ENCODE results near the gene RTP4.

The RTP4 gene, protein sequence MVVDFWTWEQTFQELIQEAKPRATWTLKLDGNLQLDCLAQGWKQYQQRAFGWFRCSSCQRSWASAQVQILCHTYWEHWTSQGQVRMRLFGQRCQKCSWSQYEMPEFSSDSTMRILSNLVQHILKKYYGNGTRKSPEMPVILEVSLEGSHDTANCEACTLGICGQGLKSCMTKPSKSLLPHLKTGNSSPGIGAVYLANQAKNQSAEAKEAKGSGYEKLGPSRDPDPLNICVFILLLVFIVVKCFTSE

GRCh38 chr3:187368251-187369088 is at the start of gene RTP4:
TSS of gene RTP4 (plus strand) at chr3:187368385. CDS start at chr3:187368442, 57 bp downstream.
- Histone ChIP-seq H3K36me3 (peaks cover 5% of the 10 kb centered on the region), H3K4me1 (ENCODE audit: control insufficient read depth in 1 of 2, insufficient read depth in 1 of 2, low read depth in 1 of 2, low read length in 1 of 2) (peaks cover 0 to 4% of the 10 kb centered on the region in 2 experiments), H3K27ac (peak within 1 kb of the TSS; percentile 51), H3K9me3 (no peaks in the 10 kb centered on the region), H3K4me3 (ENCODE audit: low read depth in 1 of 2, low read length in 1 of 2) (peak within 1 kb of the TSS; percentile 28 to 50), H3K27me3 (no peaks in the 10 kb centered on the region)
- no peak for TF ChIP-seq CTCF (IDR thresholded peaks at IDR 0.05)

- no peak overlapping the region for H3K4me3 ChIP-seq (ENCODE audit: low read depth in 1 of 2, low read length in 1 of 2)
- no peak overlapping the region for H3K27ac ChIP-seq
- H3K4me1 ChIP-seq (ENCODE audit: control insufficient read depth in 1 of 2, insufficient read depth in 1 of 2, low read depth in 1 of 2, low read length in 1 of 2), result peaks cover 4 to 12% of the 10 kb centered on the region in 2 experiments
- H3K9me3 ChIP-seq, result no peaks in the 10 kb centered on the region
- peaks cover 59% of the 10 kb centered on the region for H3K27me3 ChIP-seq
- peak; percentile 73 for TF ChIP-seq CTCF (IDR thresholded peaks at IDR 0.05)
- H3K36me3 ChIP-seq, result no peaks in the 10 kb centered on the region
Observed at GRCh38 chr3:187318819-187319616, 49.2 kb upstream of the RTP4 start.

DNA sequence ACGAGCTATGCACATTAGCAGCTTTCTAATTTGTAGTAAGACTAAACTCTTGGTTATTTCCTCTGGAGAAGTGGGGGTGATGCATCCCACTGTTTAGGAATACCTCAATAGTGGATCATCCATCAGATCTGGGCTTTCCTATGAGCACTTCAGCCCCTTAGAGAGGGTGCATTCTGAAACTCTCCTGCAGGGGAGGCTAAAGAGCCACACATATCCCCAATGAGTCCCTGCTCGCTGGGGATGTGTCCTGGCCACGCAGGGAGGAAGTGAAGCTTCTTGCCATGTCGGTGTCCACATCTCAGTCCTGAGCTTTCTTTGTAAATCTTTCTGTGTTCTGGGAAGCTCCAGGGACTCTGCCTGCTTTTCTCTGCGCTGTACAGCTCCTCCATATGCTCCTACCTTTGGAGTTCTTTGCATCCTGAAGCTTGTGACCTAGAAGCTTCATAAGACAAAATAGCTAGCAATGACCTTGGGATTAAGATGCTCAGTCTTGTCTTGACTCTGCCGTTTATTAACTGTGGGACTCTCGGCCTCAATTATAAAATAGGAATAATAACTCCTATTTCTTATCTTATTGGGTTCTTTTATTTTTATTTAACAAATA is 48.4 kb upstream of the RTP4 start:
- Histone ChIP-seq H3K4me3 (ENCODE audit: low read depth in 1 of 2, low read length in 1 of 2) (no peak overlapping the region), H3K27ac (no peak overlapping the region), H3K27me3 (peaks cover 56% of the 10 kb centered on the region)

DNA sequence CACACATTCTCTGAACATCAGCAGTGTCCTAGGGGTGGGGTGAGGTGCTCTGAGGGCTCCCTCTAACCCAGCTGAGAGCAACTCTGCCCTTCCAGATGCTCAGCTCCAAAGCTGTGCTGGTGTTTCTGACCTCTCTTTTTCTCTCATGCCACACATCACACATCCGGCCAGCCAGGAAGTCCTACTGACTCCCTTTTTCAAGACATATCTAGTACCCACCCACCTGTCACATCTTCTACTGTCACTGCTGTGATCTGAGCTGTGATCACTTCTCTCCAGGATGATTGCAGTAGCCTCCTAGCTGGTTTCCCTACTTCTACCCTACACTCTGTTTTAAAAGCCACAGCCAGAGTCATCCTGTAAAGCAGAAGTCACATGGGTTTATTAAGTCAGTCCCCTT is 46.4 kb upstream of the RTP4 start:
- Histone ChIP-seq H3K27me3 (peaks cover 37% of the 10 kb centered on the region), H3K36me3 (no peaks in the 10 kb centered on the region), H3K27ac (no peak overlapping the region), H3K4me1 (ENCODE audit: control insufficient read depth in 1 of 2, insufficient read depth in 1 of 2, low read depth in 1 of 2, low read length in 1 of 2) (peaks cover 4 to 17% of the 10 kb centered on the region in 2 experiments), H3K4me3 (ENCODE audit: low read depth in 1 of 2, low read length in 1 of 2) (no peak overlapping the region), H3K9me3 (no peaks in the 10 kb centered on the region)
- no peak for TF ChIP-seq CTCF (IDR thresholded peaks at IDR 0.05)

More for the DNA sequence above, 48.4 kb upstream of the RTP4 start:
- H3K9me3 ChIP-seq, result no peaks in the 10 kb centered on the region
- peaks cover 4 to 12% of the 10 kb centered on the region in 2 experiments for H3K4me1 ChIP-seq (ENCODE audit: control insufficient read depth in 1 of 2, insufficient read depth in 1 of 2, low read depth in 1 of 2, low read length in 1 of 2)
- peak; percentile 21 for TF ChIP-seq CTCF (IDR thresholded peaks at IDR 0.05)
- H3K36me3 ChIP-seq, result no peaks in the 10 kb centered on the region

DNA sequence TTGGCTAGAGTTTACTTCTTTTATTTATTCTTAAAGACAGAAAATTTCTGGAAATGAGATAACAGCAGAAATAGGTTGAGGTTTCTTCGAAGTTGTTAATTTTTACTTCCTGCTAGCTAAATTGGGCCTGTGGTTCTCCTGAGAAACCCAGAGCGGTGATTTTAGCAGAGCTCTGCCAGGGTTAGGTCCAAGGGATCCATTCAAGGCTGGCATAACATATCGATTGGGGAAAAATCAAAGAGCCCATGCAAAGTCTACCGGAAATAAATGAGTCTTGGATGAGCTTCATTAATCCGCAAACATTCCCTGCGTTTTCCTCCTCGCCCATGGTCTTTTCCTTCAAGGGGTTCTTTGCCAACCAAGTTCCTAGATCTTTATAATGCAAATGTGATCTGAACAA is 45.9 kb upstream of the RTP4 start:
- peaks cover 32% of the 10 kb centered on the region for H3K27me3 ChIP-seq
- H3K4me3 ChIP-seq (ENCODE audit: low read depth in 1 of 2, low read length in 1 of 2), result no peak overlapping the region
- H3K9me3 ChIP-seq, result no peaks in the 10 kb centered on the region
- H3K27ac ChIP-seq, result no peak overlapping the region
- no peak for TF ChIP-seq CTCF (IDR thresholded peaks at IDR 0.05)
- peaks cover 4 to 22% of the 10 kb centered on the region in 2 experiments for H3K4me1 ChIP-seq (ENCODE audit: control insufficient read depth in 1 of 2, insufficient read depth in 1 of 2, low read depth in 1 of 2, low read length in 1 of 2)
- H3K36me3 ChIP-seq, result no peaks in the 10 kb centered on the region
